GM13976 (cell line): ENCODE measurements around the gene LY6G6F.

Experiments
- DNase-seq: peaks from one replicate; pipeline ENCODE4 v3.0.0; 2012; ENCODE audit warnings: low spot score
- CTCF ChIP-seq: IDR thresholded peaks from 2 replicates; pipeline ENCODE4 v1.5.1; 2012; ENCODE audit warnings: borderline replicate concordance, mild to moderate bottlenecking; ENCODE audit not compliant: insufficient read depth; ENCODE audit errors: extremely low read depth, missing control alignments, control extremely low read depth
- in situ Hi-C: fragments of 300-500 bp; cut with MboI; formaldehyde crosslinking; loops from one replicate; pipeline ENCODE4 v1.12.0; 2022; ENCODE audit warnings: low sequenced_read_pairs, mixed read lengths, inconsistent platforms; ENCODE audit not compliant: unreplicated experiment

LY6G6F gene

DNA sequence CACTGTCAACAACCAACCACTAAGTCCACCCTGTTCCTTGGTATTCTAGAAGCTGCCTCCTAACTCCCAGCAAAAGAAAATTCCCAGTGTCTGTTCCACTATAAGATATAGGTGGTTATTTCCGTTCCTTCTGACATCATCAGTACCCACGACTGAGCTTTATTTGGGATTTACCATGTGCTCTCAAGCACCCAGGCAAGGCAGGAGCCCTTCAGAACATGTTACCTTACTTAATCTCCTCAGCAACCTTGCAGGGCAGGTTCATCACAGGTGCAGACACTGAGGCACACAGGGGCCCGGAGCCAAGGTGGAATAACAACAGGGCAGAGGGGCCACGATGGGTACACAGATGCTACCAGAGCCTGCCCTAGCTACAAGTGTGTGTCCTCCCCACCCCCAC, 14.3 kb upstream of the LY6G6F start:
- in situ Hi-C loops, result no loop called here
- no peak for TF ChIP-seq CTCF
- no peak for DNase-seq

- no peak for TF ChIP-seq CTCF
- in situ Hi-C loops, result no loop called here
- DNase-seq, result no peak
Measured at GRCh38 chr6:31692886-31693285, 13.8 kb upstream of the LY6G6F start.

DNA sequence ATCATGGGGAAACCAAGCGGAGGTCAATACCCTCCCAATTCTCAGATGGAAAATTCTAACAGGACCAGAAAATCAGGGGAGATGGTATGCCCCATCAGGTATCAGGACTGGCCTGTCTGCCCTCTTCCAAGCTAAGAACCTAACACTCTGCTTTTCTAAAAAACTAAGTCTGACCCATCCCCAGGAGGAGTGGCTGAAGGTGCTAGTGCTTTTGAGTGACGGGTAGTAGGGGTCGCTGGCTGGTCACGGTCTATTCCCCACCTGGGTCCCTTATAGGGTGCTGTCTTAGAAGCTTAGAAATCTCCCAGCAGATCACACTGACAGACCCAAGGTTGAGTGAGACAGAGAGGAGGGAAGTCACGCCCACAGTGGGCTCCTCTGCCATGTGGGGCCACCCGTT, 13.1 kb upstream of the LY6G6F start:
- TF ChIP-seq CTCF, result no peak
- in situ Hi-C loops, result no loop called here
- DNase-seq, result no peak

- in situ Hi-C loops, result no loop called here
- DNase-seq, result no peak
Measured at GRCh38 chr6:31697555-31697954, 9.1 kb upstream of the LY6G6F start.

GRCh38 chr6:31700740-31701401, 5.8 kb upstream of the LY6G6F start:
- in situ Hi-C loops, result no loop called here
- no peak for DNase-seq
- no peak for TF ChIP-seq CTCF

More at GRCh38 chr6:31697555-31697954, 9.1 kb upstream of the LY6G6F start:
- no peak for TF ChIP-seq CTCF

GRCh38 chr6:31701666-31702404, 4.8 kb upstream of the LY6G6F start:
- no peak for DNase-seq
- in situ Hi-C loops, result no loop called here
- no peak for TF ChIP-seq CTCF

DNA sequence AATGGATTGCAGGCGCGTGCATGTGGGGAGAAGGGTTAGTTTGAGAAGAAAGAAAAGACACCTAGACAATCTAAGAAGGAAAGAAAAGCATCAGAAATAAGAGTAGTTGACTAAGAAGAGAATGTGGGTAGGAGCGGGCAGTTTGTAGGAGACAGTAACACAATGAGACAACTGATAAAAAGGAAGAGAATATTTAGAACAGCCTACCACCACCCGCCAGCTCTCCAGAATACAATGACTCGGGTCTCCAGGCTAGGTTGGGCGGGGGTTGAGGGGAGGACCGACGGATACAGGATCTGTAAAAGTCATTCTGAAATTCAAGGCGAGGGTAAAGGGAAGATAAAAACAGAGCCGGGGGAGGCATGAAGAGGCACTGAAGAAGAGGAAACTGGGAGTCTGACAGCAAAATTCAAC, 4.3 kb upstream of the LY6G6F start:
- in situ Hi-C loops, result no loop called here
- no peak for DNase-seq
- no peak for TF ChIP-seq CTCF
